GM21576 (cell line): ENCODE measurements around the gene CCDC188.

Experiments
- ATAC-seq: cut with Tn5 transposase; IDR thresholded peaks from one replicate; pipeline ENCODE4 v1.9.1; 2021; ENCODE audit warnings: mild to moderate bottlenecking, moderate library complexity; ENCODE audit not compliant: unreplicated experiment

Gene CCDC188

GRCh38 chr22:20185750-20186149, 34.9 kb upstream of the CCDC188 start:
- ATAC-seq = no peak

- ATAC-seq = no peak
These were observed 33.8 kb upstream of the CCDC188 start for GRCh38 chr22:20184501-20185165.

- no peak for ATAC-seq
These were observed 33.0 kb upstream of the CCDC188 start for GRCh38 chr22:20183823-20184222.

- ATAC-seq = no peak
These were observed 32.2 kb upstream of the CCDC188 start for GRCh38 chr22:20183101-20183500.

- no peak for ATAC-seq
These were observed 31.5 kb upstream of the CCDC188 start for GRCh38 chr22:20182365-20182764.

- no peak for ATAC-seq
These were observed 31.0 kb upstream of the CCDC188 start for GRCh38 chr22:20181884-20182236.

- ATAC-seq = no peak
These were observed 30.5 kb upstream of the CCDC188 start for GRCh38 chr22:20181194-20181883.

GRCh38 chr22:20180640-20181039, 29.8 kb upstream of the CCDC188 start:
- ATAC-seq = no peak

- ATAC-seq = no peak
These were observed 29.4 kb upstream of the CCDC188 start for GRCh38 chr22:20180245-20180630.

- ATAC-seq = no peak
These were observed 28.8 kb upstream of the CCDC188 start for GRCh38 chr22:20179455-20180244.

- ATAC-seq = no peak
These were observed 28.0 kb upstream of the CCDC188 start for GRCh38 chr22:20178915-20179227.

- no peak for ATAC-seq
These were observed 27.4 kb upstream of the CCDC188 start for GRCh38 chr22:20178075-20178914.

- ATAC-seq = no peak
These were observed 26.5 kb upstream of the CCDC188 start for GRCh38 chr22:20177217-20177911.

GRCh38 chr22:20176421-20177085, 25.7 kb upstream of the CCDC188 start:
- no peak for ATAC-seq

GRCh38 chr22:20175597-20175900, 24.7 kb upstream of the CCDC188 start:
- ATAC-seq = no peak

- ATAC-seq = no peak
These were observed 24.1 kb upstream of the CCDC188 start for GRCh38 chr22:20174785-20175596.

- no peak for ATAC-seq
These were observed 22.9 kb upstream of the CCDC188 start for GRCh38 chr22:20173772-20174171.

GRCh38 chr22:20173246-20173645, 22.4 kb upstream of the CCDC188 start:
- ATAC-seq = no peak

GRCh38 chr22:20172141-20172613, 21.3 kb upstream of the CCDC188 start:
- no peak for ATAC-seq
